M059J (cell line): ENCODE results near the gene CCL25. TPM values are rescaled to one million over a fixed set of nuclear protein-coding genes. Genes with fewer than 3 reads are reported as not detected.

ENCODE experiments used
- DNase-seq: peaks from one replicate; pipeline ENCODE4 v3.0.0-alpha.2; 2012; ENCODE audit warnings: low read depth
- total RNA-seq: library from RNA; depleted of rRNA; stranded (reverse); fragments of >200 nt; shearing (Covaris generic); gene quantifications from 2 replicates; pipeline ENCODE4 v1.2.3, GENCODE V29; 2014

Gene CCL25
- total RNA-seq, 1 experiment from 2014 or later, result not detected

GRCh38 chr19:8045872-8046568 is 6.5 kb upstream of the CCL25 start:
- no peak for DNase-seq

GRCh38 chr19:8046569-8047165 is 5.9 kb upstream of the CCL25 start:
- DNase-seq, result no peak

- DNase-seq, result peak; percentile 55
Measured at GRCh38 chr19:8050274-8051096, 2.1 kb upstream of the CCL25 start.

- no peak for DNase-seq
Measured at GRCh38 chr19:8054169-8054568, 1.6 kb downstream of the CCL25 start.

- no peak for DNase-seq
Measured at GRCh38 chr19:8056533-8056932, 4.0 kb downstream of the CCL25 start.

- DNase-seq, result no peak
Measured at GRCh38 chr19:8057545-8058270, 5.1 kb downstream of the CCL25 start.

GRCh38 chr19:8064911-8065874 is 12.6 kb downstream of the CCL25 start:
- DNase-seq, result no peak

- DNase-seq, result no peak
Measured at GRCh38 chr19:8065875-8066261, 13.3 kb downstream of the CCL25 start.

GRCh38 chr19:8069096-8069973 is 16.8 kb downstream of the CCL25 start:
- DNase-seq, result no peak

- no peak for DNase-seq
Measured at GRCh38 chr19:8071912-8072311, 19.4 kb downstream of the CCL25 start.

- no peak for DNase-seq
Measured at GRCh38 chr19:8074501-8074900, 21.9 kb downstream of the CCL25 start.

- DNase-seq, result peak; percentile 58
Measured at GRCh38 chr19:8075158-8076074, 22.9 kb downstream of the CCL25 start.

- no peak for DNase-seq
Measured at GRCh38 chr19:8079988-8080387, 27.4 kb downstream of the CCL25 start.

GRCh38 chr19:8080832-8081231 is 28.3 kb downstream of the CCL25 start:
- DNase-seq, result no peak

- no peak for DNase-seq
Measured at GRCh38 chr19:8081569-8082550, 29.3 kb downstream of the CCL25 start.

- no peak for DNase-seq
Measured at GRCh38 chr19:8083141-8083540, 30.6 kb downstream of the CCL25 start.

- no peak for DNase-seq
Measured at GRCh38 chr19:8084152-8084551, 31.6 kb downstream of the CCL25 start.
